ENCODE data around the gene ASB16. TPM values are rescaled to one million over a fixed set of nuclear protein-coding genes. Genes with fewer than 3 reads are reported as not detected.

The ASB16 gene
- total and polyA plus RNA-seq, 9 of the 15 experiments (the other 6 are each of a cell fraction or from before 2014, with no cell fraction given): 0.03 to 0.07 TPM; not detected in 7

- no peak for TF ChIP-seq ZNF121 (CRISPR knock-in tag; conservative IDR thresholded peaks at IDR 0.05)
- TF ChIP-seq POLR2AphosphoS2 (IDR thresholded peaks at IDR 0.05; ENCODE audit: low read length): no peak
- TF ChIP-seq CREB3L1 (IDR thresholded peaks at IDR 0.05; ENCODE audit: borderline replicate concordance, low read depth): peak; percentile 58; the same call in 1 of the 2 replicates
- TF ChIP-seq ATF3 (IDR thresholded peaks at IDR 0.05): peak; percentile 92
- no peak for TF ChIP-seq ATF3 (CRISPR knock-in tag; conservative IDR thresholded peaks at IDR 0.05)
- TF ChIP-seq ZNF79 (CRISPR knock-in tag; IDR thresholded peaks at IDR 0.05; ENCODE audit: low read depth): 0 out of 2 replicates have a peak, but pooled peaks have one; percentile 30
- peak; percentile 52; the same call in 1 of the 2 replicates for TF ChIP-seq OTX1 (CRISPR knock-in tag; IDR thresholded peaks at IDR 0.05)
- peak; percentile 70 for TF ChIP-seq DPF2 (IDR thresholded peaks at IDR 0.05)
- TF ChIP-seq TSC22D4 (tag; IDR thresholded peaks at IDR 0.05): no peak
- peak; percentile 73 for TF ChIP-seq RAD51 (IDR thresholded peaks at IDR 0.05; ENCODE audit: borderline replicate concordance, low read depth)
- no peak for TF ChIP-seq ZNF224 (CRISPR knock-in tag; IDR thresholded peaks at IDR 0.05)
- TF ChIP-seq ESRRA (IDR thresholded peaks at IDR 0.05; ENCODE audit: borderline replicate concordance, low read depth): peak; percentile 50; the same call in 1 of the 2 replicates
- TF ChIP-seq CTBP1 (IDR thresholded peaks at IDR 0.05; ENCODE audit: borderline replicate concordance): peak; percentile 61
- peak; percentile 73 for TF ChIP-seq KDM5B (IDR thresholded peaks at IDR 0.05; ENCODE audit: insufficient replicate concordance, low read depth, low read length)
- no peak for TF ChIP-seq MAFG (tag; conservative IDR thresholded peaks at IDR 0.05)
- TF ChIP-seq L3MBTL2 (IDR thresholded peaks at IDR 0.05): peak; percentile 68; the same call in 1 of the 2 replicates
- 0 out of 4 replicates have a peak, but pooled peaks have one; percentile 41 to 53 for TF ChIP-seq MLLT1 (IDR thresholded peaks at IDR 0.05)
- no peak for TF ChIP-seq TAL1 (IDR thresholded peaks at IDR 0.05)
- TF ChIP-seq ZNF12 (CRISPR knock-in tag; IDR thresholded peaks at IDR 0.05): peak; percentile 56; the same call in 1 of the 2 replicates
- no peak for TF ChIP-seq BRD4 (IDR thresholded peaks at IDR 0.05)
- peak; percentile 73; the same call in 1 of the 2 replicates for TF ChIP-seq MXI1 (IDR thresholded peaks at IDR 0.05; ENCODE audit: low read depth, low read length)
- 0 out of 2 replicates have a peak, but pooled peaks have one; percentile 42 for TF ChIP-seq LEF1 (IDR thresholded peaks at IDR 0.05)
- peak; percentile 99 for TF ChIP-seq ZFP91 (CRISPR knock-in tag; IDR thresholded peaks at IDR 0.05)
- TF ChIP-seq ZFX (CRISPR knock-in tag; IDR thresholded peaks at IDR 0.05): peak; percentile 76
These were observed 47.0 kb upstream of the ASB16 start, which contains the start of gene HDAC5 (continued) for GRCh38 chr17:44123356-44124117.
